Activated CD4-positive, alpha-beta T cell treated with anti-CD3 and anti-CD28 coated beads, Interleukin-2, amount 50 U/mL, for 4 hours (primary cell): ENCODE results near the gene TXNIP.
"Not testable (repeated sequence)": the region's sequence is repeated elsewhere in the genome, so short reads cannot be mapped to it uniquely, and the experiment has no call there.

Source experiments
- DNase-seq, 2 experiments: peaks; one replicate each; pipeline ENCODE4 v3.0.0-alpha.2; 2020

TXNIP gene, protein sequence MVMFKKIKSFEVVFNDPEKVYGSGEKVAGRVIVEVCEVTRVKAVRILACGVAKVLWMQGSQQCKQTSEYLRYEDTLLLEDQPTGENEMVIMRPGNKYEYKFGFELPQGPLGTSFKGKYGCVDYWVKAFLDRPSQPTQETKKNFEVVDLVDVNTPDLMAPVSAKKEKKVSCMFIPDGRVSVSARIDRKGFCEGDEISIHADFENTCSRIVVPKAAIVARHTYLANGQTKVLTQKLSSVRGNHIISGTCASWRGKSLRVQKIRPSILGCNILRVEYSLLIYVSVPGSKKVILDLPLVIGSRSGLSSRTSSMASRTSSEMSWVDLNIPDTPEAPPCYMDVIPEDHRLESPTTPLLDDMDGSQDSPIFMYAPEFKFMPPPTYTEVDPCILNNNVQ

DNA sequence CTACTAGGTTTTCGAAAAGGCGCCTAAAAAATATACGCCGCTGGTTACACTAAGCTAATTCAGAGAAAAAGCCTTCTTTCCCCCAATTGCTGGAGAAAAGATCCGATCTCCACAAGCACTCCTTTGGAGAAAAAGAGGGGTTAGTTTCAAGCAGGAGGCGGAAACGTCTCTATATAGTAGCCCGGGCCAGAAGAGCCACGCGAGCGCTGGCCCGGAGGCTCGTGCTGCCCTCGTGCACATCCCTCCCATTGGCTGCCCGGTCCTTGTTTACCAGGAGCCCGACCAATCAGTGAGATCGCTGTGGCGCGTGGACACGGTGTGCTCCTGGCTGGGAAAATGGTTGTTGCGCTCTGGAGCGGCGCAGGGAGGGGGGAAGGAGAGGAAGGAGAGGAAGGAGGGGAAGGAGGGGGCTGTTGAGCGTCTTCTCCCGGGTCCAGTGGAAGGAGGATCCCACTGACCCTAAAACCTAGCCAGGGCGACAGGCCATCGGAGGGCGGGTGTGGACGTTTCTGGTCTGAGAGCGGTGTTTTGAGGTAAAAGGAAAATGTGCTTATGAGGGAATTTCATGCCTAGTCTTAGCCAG is at the start of gene TXNIP:
TSS of gene TXNIP (minus strand) at position 147 of the 583 bp plus-strand sequence. CDS start 313 bp downstream, outside the sequence.
- peak; percentile 74 to 79 for DNase-seq

DNA sequence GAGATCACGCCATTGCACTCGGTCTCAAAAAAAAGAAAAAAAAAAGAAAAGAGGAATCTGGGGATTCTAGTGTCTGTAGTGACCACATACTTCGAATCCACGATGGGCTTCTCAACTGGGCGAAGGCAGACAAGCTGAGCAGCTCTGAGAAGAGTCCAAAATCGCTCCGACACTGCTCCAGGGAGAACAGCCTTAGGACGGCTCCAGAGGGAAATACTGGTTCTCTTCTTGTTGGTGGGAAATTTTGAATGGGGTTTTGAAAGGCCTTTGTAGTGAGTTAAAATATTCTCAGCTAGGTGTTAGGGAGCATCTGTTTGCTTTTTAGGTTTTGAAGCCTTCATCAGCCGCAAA is 43.4 kb upstream of the TXNIP start:
- DNase-seq, result no peak

DNA sequence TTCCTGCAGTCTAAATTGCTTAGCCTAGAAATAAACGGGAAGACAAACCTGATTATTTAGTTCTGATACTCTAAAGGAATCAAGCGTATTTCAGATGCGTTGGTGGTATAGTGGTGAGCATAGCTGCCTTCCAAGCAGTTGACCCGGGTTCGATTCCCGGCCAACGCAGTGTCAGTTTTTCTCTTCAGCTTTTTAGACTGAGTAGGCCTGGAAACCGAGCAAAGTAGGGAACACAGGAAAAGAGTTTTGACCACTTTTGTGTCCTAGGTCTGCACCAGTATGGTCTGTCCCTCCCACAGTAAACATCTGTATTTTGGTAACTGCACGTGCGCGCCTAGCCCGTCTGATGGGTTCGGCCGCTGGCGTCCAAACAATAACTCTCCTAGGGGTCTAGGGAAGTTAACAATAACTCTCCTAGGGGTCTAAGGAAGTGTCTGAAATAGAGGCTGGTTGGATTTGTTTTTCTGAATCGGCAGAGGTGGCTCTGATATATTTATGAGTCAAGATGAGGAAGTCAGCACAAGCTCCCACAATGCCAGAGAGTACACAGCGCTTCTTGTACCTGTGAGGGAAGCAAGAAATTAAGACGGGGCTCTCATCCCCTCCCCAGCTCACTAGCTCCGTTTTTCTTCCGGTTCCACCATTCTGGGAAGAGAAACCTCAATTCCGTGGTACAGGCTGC is 40.7 kb upstream of the TXNIP start:
- peak; percentile 72 to 75 for DNase-seq

DNA sequence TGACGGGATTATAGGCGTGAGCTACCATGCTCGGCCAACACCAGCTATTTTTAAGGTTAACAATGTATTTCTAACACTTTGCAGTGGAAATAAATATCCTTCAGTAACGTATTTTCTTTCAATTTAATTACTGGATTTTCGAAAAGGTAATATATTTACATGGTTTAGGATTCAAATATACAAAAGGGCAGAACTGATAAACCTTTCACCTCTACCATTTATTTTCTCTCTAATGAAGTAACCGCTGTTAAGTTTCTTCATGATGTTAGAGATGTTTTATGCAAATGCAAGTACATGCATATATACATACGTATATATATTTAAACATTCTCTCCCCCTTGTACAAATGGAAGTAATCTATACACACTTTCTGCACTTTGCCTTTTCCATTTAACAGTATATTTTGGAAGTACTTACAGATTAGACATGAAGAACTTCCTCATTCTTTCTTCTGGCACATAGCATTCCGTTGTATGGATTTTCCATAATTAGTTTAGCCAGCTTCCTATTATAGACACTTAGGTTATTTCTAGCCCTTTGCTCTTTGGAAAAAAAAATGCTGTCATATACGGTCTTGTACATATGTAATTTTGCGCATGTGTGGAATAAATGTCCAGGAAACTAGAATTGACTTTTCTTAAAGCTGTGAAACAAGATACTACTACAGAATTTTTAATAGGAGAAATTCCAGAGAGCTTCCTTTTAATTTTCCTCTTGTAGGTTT is 40.0 kb upstream of the TXNIP start:
- no peak for DNase-seq

DNA sequence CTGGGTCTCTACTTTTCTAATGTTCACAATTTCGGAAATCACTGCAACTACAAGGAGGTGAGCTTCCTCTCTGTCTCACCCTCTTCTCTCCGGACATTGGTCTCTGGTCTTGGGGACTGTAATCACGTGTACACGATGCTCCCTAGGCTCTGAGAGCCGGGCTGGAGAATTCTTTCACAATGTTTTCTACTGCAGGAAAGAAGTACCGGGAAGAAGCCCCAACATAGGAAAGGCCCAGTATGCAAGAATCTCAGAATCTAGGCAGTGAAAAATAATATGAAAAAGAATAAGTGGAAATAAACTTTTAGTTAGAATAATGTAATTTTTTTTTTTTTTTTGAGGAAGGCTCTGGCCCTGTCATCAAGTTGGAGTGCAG is 38.7 kb upstream of the TXNIP start:
- no peak for DNase-seq

DNA sequence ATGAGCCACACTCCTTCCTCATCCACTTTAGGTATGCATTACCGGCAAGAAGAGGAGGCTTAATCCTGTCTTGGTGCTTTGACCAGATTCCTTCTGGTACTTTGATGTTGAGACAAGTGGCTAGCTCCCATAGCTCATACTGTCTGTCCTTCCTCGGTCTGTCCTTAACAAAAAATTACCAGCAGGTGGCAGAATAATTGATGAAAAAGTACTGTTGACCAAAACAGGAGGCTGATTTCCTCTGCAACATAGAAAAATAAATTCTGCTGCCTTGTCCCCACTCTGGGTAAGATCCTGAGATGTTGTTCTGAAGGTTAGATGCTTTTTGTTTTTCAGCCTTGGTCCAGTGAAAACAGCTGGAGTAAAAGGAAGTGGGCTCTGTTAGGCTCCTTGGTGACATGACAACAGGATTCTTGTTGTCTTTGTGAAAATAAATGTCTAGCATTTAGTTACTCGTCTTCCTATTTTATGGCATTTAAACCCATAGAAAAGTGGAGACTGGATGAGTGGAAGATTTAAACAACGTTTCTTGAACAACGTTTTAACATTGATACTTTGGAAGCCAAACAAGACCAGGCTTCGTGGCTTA is 36.3 kb upstream of the TXNIP start:
- DNase-seq, result no peak

DNA sequence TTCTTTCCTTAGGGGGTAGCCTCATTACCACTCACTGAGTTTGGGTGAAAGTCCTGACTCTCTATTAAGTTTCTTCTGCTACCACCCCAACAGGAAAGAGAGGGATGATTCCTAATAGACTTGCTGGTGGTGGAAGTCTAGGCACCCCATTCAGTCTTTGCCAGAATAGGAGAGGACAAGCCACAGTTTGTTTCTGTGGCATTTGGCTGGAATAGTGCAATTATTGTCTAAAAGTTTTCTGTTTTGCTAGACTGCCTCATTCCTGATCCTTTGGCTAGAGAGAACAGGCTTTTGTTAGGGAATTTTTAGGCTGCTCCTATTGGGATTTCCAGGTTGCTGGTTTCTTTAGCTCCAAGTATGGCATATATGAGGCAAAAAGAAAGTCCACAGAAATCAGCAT is 35.1 kb upstream of the TXNIP start:
- DNase-seq, result no peak

DNA sequence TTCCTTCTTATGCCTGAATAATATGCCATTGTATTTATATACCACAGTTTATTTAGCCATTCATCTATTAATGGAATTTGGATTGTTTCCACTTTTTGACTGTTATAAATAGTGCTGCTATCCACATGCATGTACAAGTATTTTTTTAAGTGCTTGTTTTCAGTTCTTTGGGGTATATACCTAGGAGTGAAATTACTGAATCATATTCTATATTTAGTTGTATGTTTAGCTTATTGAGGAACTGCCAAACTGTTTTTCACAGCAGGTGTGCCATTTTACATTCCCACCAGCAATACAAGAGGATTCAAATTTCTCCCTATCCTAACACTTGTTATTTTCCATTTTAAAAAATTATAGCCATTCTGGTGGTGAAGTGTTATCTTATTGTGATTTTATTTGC is 32.7 kb upstream of the TXNIP start:
- no peak for DNase-seq

DNA sequence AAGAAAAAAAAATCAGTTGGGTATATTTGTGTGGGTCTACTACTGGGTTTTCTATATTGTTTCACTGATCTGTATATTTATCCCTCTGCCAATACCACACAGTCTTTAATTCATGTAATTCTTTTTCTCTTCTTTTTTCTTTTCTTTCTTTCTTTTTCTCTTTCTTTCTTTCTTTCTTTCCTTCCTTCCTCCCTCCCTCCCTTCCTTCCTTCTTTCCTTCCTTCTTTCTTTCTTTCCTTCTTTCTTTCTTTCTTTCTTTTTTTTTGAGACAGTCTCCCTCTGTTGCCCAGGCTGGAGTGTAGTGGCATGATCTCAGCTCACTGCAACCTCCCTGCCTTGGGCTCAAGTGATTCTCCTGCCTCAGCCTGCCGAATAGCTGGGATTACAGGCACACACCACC is 30.3 kb upstream of the TXNIP start:
- DNase-seq, result not testable (repeated sequence)

DNA sequence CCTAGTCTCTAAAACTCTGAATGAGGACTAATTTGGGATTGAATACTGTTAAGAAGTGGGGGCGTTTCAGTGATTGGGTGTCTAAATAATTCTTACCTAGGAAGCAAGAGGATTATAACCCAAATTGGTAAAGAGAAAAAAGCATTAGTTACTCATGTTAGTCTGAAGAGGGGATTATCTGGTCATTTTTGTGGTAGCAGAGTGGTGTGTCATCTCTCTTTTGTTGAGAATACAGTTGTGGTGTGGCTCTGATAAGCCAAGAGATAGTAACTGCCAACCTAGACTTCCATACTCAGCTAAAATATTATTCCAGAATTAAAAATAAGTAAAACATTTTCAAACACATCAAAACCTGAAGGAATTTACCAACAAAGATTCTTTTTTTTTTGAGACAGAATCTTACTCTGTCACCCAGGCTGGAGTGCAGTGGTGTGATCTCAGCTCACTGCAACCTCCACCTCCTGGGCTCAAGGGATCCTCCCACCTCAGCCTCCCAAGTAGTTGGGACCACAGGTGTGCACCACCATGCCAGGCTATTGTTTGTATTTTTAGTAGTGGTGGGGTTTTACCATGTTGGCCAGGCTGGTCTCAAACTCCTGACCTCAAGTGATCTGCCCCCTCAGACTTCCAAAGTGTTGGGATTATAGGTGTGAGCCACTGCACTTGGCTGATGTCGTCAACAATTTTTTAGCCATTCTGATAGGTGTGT is 29.6 kb upstream of the TXNIP start:
- not testable (repeated sequence) for DNase-seq

DNA sequence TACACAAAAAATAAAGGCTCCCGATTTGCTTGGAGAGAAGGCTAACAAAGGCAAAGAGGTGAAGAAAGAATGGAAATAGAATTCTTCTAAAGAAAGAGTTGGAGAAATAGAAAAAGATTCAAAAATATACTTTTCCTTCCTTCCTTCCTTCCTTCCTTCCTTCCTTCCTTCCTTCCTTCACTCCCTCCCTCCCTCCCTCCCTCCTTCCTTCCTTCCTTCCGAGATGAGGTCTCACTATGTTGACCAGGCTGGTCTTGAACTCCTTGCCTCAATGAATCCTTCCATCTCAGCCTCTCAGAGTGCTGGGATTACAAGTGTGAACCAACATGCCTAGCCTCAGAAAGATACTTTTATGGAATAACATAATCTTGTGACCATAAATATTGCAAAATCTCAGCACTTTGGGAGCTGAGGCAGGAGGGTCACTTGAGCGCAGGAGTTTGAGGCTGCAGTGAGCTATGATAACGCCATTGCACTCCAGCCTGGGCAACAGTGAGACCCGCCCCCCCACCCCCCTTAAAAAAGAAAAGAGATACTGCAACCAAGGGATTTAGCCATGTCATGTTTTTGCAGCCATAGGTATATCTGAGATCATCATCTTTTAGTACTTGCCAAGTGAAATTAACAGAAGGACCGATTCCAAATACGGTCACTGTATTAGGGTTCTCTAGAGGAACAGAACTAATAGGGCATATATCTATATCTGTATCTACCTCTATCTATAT is 26.2 kb upstream of the TXNIP start:
- DNase-seq, result no peak

DNA sequence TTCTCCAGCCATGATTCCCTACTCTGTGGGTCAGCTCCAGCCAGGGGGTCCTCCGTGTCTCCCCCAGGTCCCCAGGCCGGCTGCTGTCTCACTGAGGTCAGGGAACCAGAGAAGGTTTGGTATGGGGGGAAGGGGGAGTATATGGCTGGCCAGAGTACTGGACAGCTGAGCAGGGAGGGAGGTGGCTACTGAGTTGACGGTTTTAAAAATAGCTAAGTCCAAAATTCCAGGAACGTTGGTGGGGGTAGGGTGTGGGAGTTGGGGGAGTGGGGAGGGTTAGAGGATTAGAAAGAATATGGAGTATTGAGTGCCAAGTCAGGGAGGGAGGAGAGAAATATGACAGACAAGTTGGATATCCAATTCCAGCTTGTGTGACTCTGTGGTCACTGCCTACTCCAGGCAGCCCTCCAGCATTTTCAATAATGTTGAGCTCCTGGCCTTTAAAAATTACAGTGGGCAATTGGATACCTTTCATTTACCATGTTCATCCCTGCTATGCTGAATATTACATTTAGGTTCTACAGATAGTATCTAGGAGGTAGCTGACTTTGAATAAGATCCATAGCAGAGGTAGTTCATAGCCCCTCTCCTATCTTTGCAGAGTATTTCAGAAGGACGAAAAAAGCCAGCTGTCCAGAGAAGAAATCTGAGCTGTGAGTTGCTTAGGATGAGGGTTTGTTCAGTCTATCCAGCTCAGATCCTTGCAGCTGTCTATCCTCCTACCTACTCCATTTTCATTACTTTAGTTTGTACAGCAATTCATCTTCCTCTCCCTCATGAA is 25.4 kb upstream of the TXNIP start, which contains the start of gene HJV:
TSS of gene HJV (minus strand) at position 114 of the 781 bp plus-strand sequence. CDS start 1,504 bp downstream, outside the sequence.
- DNase-seq, result no peak

DNA sequence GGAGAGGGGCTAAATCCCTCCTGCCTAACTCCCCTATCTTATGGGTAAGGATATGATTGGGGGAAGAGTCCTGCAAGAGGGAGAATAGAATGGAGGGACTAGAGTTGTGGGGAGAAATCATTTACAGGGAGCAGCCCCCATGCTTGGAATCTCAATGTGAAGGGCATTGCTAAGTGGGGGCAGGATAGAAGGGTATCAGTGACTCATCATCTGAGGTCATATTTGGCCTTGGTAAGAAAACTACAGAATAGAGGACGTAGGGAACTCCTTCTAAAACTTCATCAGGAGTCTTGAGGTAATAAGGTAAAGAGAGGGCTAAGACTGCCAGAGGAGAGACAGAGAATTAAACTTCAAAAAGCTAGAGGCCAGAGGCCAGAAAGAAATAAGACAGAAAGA is 24.7 kb upstream of the TXNIP start:
- no peak for DNase-seq

DNA sequence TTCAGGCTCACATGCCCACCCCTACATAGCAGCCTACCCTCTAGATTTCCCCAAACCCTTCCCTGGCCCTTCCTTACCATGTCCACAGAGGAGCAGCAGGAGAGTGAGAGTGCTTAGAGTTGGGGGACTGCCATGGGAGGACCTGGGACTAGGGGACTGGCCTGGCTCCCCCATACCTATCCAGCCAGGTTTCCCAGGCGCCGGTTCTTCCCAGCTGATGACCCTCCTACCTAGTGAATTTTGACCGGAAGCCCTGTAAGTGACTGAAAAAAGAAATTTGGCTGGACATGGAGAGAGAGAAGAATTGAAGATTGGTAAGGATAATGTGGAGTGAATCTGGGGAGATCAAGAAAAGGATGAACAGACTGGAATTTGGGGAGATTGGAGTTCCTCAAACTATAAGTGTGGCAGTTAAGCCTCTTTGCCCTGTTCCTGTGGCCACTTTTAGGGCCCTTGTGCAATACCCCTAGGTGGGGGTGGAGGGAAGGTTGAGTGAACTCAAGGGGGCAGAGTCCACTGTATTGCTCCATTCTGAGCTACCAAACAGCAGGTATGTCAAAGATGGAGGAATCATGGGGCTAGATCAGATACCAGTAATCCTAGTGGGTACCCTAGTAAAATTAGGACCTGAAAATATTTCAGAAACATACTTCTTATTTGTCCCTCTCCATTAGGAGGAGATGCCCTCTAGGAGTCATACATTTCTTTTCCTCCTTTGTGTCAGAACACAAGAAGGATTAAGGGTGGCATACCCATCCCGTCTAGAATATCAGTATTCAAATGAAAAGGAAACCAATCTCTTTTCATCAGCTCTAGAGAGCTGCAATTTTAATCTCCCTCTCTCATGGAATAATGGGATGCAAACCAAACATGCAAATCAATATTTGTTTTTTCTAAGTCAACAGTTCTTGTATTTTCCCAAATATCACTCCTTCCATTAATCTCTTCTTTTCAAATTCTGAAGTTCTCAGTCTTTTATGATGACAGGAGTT is 24.0 kb upstream of the TXNIP start:
- no peak for DNase-seq

DNA sequence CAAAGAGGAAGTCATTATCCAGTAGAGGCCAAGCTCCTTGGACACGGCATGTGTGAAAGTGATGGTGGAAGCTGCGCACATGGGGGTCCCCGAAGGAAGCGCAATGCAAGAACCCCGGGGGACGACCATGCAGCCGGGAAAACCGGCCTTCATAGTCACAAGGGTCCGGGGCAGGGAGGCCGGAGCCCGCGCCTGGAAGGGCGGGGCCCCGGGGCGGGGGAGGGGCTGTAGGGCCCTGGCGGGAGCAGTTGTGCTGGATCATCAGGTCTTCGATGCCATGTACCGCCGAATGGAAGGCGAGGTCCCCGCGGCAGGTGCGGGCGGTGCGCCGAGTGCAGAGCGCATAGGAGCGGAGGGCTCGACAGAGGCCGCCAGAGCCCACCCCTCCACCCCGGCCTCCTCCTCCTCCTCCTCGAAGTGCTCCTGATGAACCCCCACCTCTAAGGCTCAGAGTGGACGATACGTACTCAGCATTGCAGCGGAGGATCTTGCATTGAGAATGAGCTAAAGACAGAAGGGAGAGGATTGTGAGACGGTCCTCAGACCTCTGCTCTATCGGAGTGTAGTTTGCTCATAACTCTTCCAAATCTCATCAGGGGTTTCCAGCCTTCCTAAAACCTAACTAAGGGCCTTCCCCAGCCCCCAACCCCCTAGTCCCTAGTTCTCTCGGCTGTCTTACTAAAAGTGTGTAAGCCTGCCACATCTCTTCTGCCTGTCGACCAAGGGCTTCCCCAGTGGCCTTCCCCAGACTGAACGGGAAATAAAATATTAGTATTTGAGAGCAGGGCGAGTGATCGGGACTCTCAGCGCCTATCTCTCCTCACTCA is 23.1 kb upstream of the TXNIP start:
- DNase-seq, result no peak

DNA sequence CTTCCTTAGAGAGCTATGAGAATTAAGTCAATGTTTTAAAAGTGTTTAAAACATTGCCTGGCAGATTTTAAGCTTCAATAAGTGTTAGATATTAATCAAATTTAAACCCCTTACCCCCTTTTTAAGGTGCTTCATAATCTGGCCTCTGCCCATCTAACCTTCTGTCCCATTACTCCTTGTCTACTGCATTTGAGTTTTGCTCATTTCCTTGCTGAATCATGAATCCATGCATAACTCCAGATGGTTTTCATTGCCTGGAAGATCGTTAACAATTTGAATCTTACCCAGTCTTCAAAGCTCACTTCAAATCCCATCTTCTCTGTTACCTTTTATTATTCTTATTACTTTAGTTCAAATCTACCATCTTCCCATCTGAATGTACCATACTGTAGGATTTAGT is 20.5 kb upstream of the TXNIP start:
- DNase-seq, result no peak

DNA sequence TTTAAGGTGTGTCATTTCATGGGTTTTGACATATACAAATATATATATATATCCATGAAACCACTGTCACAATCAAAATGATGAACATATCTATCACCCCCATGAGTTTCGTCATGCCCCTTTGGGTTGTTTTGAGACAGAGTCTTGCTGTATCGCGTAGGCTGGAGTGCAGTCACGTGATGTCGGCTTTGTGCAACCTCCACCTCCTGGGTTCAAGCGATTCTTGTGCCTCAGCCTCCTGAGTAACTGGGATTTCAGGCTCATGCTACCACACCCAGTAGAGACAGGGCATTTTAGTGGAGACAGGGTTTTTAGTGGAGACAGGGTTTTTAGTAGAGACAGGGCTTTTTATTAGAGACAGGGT is 17.2 kb upstream of the TXNIP start:
- no peak for DNase-seq

DNA sequence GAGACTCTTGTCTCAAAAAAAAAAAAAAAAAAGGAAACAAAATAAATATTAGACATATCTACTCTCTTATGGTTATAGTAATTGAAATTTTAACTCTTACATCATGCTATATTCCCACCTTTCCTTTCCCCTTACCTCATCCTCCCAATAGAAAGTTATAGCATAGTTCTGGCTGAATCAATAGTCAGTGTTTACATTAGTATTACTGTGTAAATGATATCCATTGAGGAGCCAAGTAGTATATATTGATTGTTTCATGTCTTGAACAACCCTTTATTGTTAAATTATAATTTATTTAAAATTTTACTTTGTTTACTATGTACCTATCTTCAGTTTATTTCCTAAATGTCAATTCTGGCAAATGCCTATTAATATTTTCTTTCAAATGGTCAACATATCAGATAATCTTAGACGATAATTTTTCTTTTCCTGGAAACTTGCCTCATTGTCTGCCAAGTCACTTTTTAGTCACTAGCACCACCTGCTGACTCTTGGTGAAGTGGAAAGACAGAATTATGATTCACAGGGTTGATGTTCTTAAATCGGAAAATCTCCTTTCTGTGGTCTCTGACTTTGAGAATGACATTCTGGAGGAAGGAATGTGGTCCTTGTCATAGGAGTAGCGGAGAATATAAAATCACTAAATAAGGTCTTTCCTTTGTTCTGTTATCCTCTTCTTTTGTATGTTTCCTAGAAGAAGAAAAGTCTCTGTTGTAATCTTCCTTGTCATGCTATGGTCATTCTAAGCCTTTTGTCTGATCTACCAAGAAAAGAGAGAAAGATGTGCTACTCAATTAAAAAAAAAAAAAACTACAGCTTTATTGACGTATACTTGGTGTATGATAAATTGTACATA is 16.6 kb upstream of the TXNIP start:
- peak; percentile 46 to 52 for DNase-seq
